PC-3 (cell line): ENCODE measurements around the gene C22orf42. TPM values are rescaled to one million over a fixed set of nuclear protein-coding genes. Genes with fewer than 3 reads are reported as not detected.
"Not testable (repeated sequence)": the region's sequence is repeated elsewhere in the genome, so short reads cannot be mapped to it uniquely, and the experiment has no call there.

Experiments used
- ATAC-seq: fragments of 200-7000 bp; cut with Tn5 transposase; 2 replicates; pipeline ENCODE4 v1.9.1; 2020; ENCODE audit warnings: mild to moderate bottlenecking, moderate library complexity
- BruUV-seq: library from RNA; stranded (reverse); fragments of 400-500 nt; replicated peaks from 2 replicates; lab custom pipeline; 2021; lab: Mats Ljungman, UMichigan
- CTCF ChIA-PET: fragments of 300-600 bp; sonication (Branson Sonifier 250); formaldehyde crosslinking; loops from one replicate; lab custom pipeline; 2022; ENCODE audit warnings: antibody characterized with exemption; lab: Charles Lee
- POLR2A ChIA-PET: fragments of 300-600 bp; sonication (Branson Sonifier 250); formaldehyde crosslinking; loops from one replicate; lab custom pipeline; 2022; ENCODE audit warnings: antibody characterized with exemption; ENCODE audit not compliant: unreplicated experiment; lab: Charles Lee
- DNase-seq: peaks from one replicate; pipeline ENCODE4 v3.0.0-alpha.2; 2015
- H2AFZ ChIP-seq: fragments of 300-600 bp; sonication (generic); 2 replicates; pipeline ENCODE4 v1.6.0; 2016; ENCODE audit warnings: antibody characterized with exemption, low read length
- H3F3A ChIP-seq: fragments of 300-600 bp; sonication (generic); one replicate; pipeline ENCODE4 v1.6.0; 2017; ENCODE audit warnings: antibody characterized with exemption, low read length, control low read depth, mild to moderate bottlenecking; ENCODE audit not compliant: unreplicated experiment
- H3K27ac ChIP-seq: fragments of 300-600 bp; sonication (generic); 2 replicates; pipeline ENCODE4 v1.5.1; 2016; ENCODE audit warnings: mild to moderate bottlenecking, low read length
- H3K27me3 ChIP-seq: fragments of 300-600 bp; sonication (generic); 2 replicates; pipeline ENCODE4 v1.6.1; 2016; ENCODE audit warnings: low read length, mixed read lengths
- H3K36me3 ChIP-seq: fragments of 300-600 bp; sonication (generic); 2 replicates; pipeline ENCODE4 v1.6.1; 2016; ENCODE audit warnings: low read depth, mixed run types, low read length, mixed read lengths
- H3K4me1 ChIP-seq: fragments of 300-600 bp; sonication (generic); 2 replicates; pipeline ENCODE4 v1.5.1; 2016; ENCODE audit warnings: low read length; ENCODE audit not compliant: insufficient read depth
- H3K4me2 ChIP-seq: fragments of 300-600 bp; sonication (generic); 2 replicates; pipeline ENCODE4 v1.6.0; 2016; ENCODE audit warnings: low read length
- H3K4me3 ChIP-seq: fragments of 300-600 bp; sonication (generic); 2 replicates; pipeline ENCODE4 v1.5.1; 2016; ENCODE audit warnings: mild to moderate bottlenecking, low read length, mixed read lengths
- H3K79me2 ChIP-seq: fragments of 300-600 bp; sonication (generic); 2 replicates; pipeline ENCODE4 v1.6.1; 2017; ENCODE audit warnings: low read length, mixed read lengths
- H3K9ac ChIP-seq: fragments of 300-600 bp; sonication (generic); 2 replicates; pipeline ENCODE4 v1.6.0; 2016; ENCODE audit warnings: mild to moderate bottlenecking, low read length
- H3K9me2 ChIP-seq: fragments of 300-600 bp; sonication (generic); replicated peaks from 2 replicates; pipeline ENCODE4 v1.6.1; 2016; ENCODE audit warnings: mixed run types, low read length, mixed read lengths
- H3K9me3 ChIP-seq: fragments of 300-600 bp; sonication (generic); 2 replicates; pipeline ENCODE4 v1.6.1; 2016; ENCODE audit warnings: low read length, mixed read lengths
- H4K20me1 ChIP-seq: fragments of 300-600 bp; sonication (generic); 2 replicates; pipeline ENCODE4 v1.6.1; 2016; ENCODE audit warnings: low read length, mixed read lengths
- intact Hi-C: fragments of 100-400 bp; cut with micrococcal nuclease; formaldehyde crosslinking; loops from 2 replicates; pipeline ENCODE4 v1.9.0; 2023
- total RNA-seq: library from RNA; depleted of rRNA; stranded (reverse); fragments of >200 nt; gene quantifications from 2 replicates; pipeline ENCODE4 v1.2.3, GENCODE V29; 2014

C22orf42 gene
- total RNA-seq, 1 experiment from 2014 or later: not detected

- ATAC-seq: not testable (repeated sequence)
These were observed 1.5 kb downstream of the C22orf42 start for GRCh38 chr22:32157632-32158031.

GRCh38 chr22:32154727-32155126 is 4.4 kb downstream of the C22orf42 start:
- POLR2A ChIA-PET, H3K27ac ChIP-seq, BruUV-seq, ATAC-seq, H3K9ac ChIP-seq, H3K79me2 ChIP-seq, DNase-seq, H3F3A ChIP-seq, H3K9me3 ChIP-seq, H3K4me1 ChIP-seq, H3K4me3 ChIP-seq, H2AFZ ChIP-seq, H3K9me2 ChIP-seq, H3K36me3 ChIP-seq, intact Hi-C loops, H3K27me3 ChIP-seq, CTCF ChIA-PET, H3K4me2 ChIP-seq, H4K20me1 ChIP-seq: not testable (repeated sequence)

More at GRCh38 chr22:32157632-32158031, 1.5 kb downstream of the C22orf42 start:
- DNase-seq, H3K4me3 ChIP-seq, H3K36me3 ChIP-seq, H2AFZ ChIP-seq, H3K9ac ChIP-seq, H4K20me1 ChIP-seq, H3K9me3 ChIP-seq, H3K27me3 ChIP-seq, CTCF ChIA-PET, H3K4me1 ChIP-seq, H3K9me2 ChIP-seq, H3K79me2 ChIP-seq, BruUV-seq, H3K4me2 ChIP-seq, H3F3A ChIP-seq, H3K27ac ChIP-seq, intact Hi-C loops, POLR2A ChIA-PET: not testable (repeated sequence)

- H3K4me1 ChIP-seq, intact Hi-C loops, DNase-seq, H2AFZ ChIP-seq, H3K27me3 ChIP-seq, H3F3A ChIP-seq, H3K9ac ChIP-seq, H3K9me2 ChIP-seq, H3K4me3 ChIP-seq, H3K9me3 ChIP-seq, CTCF ChIA-PET, H3K27ac ChIP-seq, H3K79me2 ChIP-seq, ATAC-seq, H4K20me1 ChIP-seq, H3K36me3 ChIP-seq, POLR2A ChIA-PET, BruUV-seq, H3K4me2 ChIP-seq: not testable (repeated sequence)
These were observed 7.5 kb downstream of the C22orf42 start for GRCh38 chr22:32151641-32152040.

- H3K9ac ChIP-seq, H4K20me1 ChIP-seq, intact Hi-C loops, H3K9me3 ChIP-seq, H3K27ac ChIP-seq, H2AFZ ChIP-seq, POLR2A ChIA-PET, DNase-seq, H3K4me2 ChIP-seq, H3K36me3 ChIP-seq, H3K4me3 ChIP-seq, H3F3A ChIP-seq, ATAC-seq, CTCF ChIA-PET, H3K4me1 ChIP-seq, H3K27me3 ChIP-seq, H3K9me2 ChIP-seq, H3K79me2 ChIP-seq, BruUV-seq: not testable (repeated sequence)
These were observed 8.5 kb downstream of the C22orf42 start for GRCh38 chr22:32150647-32151046.

GRCh38 chr22:32148372-32148771 is 10.7 kb downstream of the C22orf42 start:
- H3F3A ChIP-seq, H3K9me3 ChIP-seq, H3K79me2 ChIP-seq, H2AFZ ChIP-seq, H3K9ac ChIP-seq, H3K4me3 ChIP-seq, CTCF ChIA-PET, H3K36me3 ChIP-seq, H3K27ac ChIP-seq, intact Hi-C loops, ATAC-seq, H3K27me3 ChIP-seq, H3K4me2 ChIP-seq, BruUV-seq, H3K9me2 ChIP-seq, H4K20me1 ChIP-seq, DNase-seq, H3K4me1 ChIP-seq, POLR2A ChIA-PET: not testable (repeated sequence)

GRCh38 chr22:32147128-32147527 is 12.0 kb downstream of the C22orf42 start:
- H3K79me2 ChIP-seq, H3K9me2 ChIP-seq, H3F3A ChIP-seq, H3K27ac ChIP-seq, H3K4me2 ChIP-seq, CTCF ChIA-PET, H3K9ac ChIP-seq, H3K4me1 ChIP-seq, H4K20me1 ChIP-seq, DNase-seq, H3K4me3 ChIP-seq, ATAC-seq, H3K36me3 ChIP-seq, H3K27me3 ChIP-seq, H3K9me3 ChIP-seq, H2AFZ ChIP-seq, intact Hi-C loops, BruUV-seq, POLR2A ChIA-PET: not testable (repeated sequence)
